ENCODE measurements around the gene IQCM.

IQCM gene

DNA sequence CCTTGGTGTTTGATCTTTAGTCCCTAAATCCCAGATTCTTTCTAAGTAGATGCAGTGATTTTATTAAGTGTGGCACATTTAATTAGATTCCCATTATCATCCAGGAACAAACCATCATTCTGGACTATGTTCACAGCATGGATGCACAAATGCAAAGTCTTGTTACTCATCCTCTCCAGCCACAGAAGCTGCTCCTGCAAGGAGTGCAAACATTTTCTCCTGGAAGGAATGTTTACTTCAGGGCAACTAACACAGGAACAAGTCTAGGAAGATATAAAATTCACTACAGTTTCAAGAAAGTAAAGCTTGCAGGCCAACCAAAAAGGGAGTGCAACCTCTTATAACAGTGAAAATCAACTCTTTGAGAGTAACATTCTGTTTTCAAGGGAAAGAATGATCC lies 106.0 kb downstream of the IQCM start:
- DNase-seq (ENCODE audit: low spot score) = no peak

DNA sequence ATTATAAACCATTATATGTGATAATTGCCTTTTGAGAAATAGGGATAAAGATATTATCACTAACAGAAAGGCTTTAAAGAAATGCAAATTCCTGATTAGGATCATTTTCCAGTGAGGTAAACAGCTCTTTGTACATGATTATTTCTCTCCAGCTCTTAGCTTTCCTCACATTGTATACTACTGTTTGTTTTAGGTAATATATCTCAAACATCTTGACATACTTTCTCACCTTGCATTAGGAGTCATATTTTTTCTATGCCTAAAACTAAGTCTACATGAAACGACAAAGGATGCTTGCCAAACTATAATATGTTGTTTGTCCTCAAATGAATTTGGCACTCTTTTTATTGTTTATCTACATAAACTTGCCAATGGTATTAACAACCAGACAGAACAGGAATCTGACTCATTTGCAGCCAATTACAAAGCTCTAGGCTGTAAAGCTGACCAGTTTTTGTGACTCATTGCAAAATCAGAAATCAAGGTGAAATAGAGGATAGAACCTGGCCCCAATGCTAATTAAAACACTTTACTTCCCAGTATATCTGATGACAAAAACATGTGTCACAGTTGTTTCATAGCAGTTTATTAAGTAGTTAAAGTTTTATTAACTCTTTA lies 107.0 kb downstream of the IQCM start:
- peak; percentile 31 for DNase-seq (ENCODE audit: low spot score)

DNA sequence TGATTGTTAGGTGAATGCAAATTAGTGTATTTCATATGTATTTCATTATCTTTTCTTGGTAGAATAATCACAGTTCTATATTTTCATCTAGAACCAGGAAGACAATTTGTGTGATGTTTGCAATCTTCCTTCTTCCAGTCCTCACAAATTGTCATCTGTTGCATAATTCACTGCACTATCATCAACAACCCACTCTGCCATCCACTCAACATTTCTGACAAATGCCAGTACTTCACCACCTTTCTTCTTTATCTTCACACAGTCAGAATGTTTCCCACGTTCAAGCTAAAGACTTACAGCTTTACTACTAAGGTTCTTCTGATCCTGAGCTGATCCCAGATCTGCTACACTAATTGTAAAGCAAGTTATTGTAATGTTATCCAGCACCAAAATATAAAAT lies 107.8 kb downstream of the IQCM start:
- no peak for DNase-seq (ENCODE audit: low spot score)

DNA sequence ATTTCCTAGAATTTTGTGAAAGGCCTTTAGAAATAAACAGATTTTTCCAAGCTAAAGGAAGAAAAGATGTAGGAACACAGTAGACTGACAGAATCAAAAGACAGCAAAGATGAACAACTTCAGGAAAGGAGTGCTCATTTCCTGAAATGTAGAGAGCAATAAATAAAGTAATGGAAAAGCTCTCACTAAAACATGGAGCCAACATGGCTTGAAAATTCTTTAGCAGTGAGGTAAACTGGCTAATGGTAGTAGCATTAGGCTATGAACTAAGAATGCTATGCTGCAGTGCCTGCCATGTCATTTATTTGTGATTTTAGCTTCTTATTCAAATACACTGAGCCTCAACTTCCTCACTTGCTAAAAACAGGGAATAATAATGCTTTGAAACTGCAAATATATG lies 108.7 kb downstream of the IQCM start:
- DNase-seq (ENCODE audit: low spot score) = no peak

DNA sequence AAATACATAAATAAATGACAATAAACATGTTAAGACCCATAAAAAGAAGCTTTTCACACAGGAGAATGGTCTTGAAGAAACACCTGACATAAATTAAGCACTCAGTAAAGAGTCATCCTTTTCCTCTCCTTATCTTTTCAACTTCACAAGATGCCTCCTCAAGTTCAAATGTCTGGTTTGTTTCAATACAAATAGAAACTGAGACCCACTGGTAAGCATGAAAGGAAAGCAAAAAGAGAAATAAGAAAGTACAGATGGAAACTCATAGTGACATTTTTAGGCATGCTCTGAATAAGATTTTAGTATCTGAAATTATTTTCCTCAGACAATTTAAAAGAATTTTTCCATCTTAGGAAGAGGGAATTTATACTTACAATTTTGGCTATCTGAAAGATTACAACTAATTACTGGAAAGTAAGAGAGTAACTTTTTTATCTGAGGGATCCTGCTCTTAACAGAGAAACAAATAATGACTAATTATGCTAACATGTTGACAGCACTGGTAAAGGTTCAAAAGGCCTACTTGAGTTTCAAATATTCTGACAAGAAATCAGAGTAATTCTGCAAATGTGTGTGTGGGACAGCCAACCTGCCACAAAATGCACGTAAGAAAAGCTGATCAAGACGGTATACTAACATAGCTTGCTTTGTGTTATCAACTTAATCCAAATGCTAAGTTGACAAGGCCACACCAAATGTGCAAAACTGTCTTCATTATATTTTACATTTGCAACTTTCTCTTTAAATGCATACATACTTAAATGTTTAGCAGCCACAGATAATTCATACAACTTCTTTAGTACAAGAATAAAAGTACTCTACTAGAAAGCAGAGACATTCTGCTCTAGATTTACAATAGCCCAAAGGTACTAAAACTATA lies 113.0 kb downstream of the IQCM start:
- no peak for DNase-seq (ENCODE audit: low spot score)

DNA sequence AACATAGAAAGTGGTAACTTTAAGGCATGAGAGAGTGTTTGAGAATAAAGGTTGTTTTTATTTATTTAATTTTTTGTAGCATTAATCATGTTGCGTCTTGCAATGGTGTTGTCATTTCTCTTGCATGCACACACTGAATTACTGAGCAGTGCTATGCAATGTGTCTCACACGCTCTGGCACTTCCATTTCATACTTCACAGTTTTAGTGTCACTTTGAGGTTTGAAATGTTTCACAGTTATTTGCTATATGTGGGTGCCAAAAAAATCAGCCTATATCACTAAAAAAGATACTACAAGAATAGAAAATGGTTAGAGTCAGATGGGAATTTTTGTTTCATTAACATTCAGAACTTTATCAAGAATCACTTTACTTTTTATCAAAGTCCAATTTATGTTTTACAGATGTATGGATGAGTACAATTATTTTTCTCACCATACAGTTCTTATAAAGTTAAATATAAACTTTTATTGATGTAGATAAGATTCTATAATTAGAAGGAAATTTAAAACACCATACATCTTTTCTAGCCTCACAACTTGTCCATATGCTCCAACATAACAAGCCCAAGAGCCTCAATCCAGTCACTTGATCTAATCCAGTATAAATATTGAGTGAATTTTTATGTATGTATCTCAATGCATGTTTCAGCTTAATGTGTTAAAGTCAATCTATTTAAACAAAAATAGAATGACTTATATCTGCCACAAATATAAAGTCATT lies 114.0 kb downstream of the IQCM start:
- DNase-seq (ENCODE audit: low spot score) = no peak

DNA sequence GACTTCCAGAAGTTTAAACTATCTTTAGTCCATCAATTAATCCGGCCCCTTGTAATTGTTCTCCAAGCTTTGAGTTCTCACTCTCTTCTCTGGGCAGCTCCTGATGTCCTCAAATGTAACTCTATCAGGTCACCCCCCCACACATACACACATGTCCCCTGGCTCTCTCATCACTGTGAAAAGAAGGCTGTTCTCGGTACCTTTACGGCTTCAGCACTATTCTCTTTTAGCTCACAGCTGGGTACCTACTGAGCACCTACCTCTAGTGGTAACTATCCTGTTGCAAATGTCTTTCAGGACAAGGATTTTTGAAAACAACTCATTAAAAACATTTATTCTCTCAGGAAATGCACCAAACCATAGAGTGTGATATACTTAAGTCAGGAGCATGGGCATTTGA lies 115.4 kb downstream of the IQCM start:
- no peak for DNase-seq (ENCODE audit: low spot score)

DNA sequence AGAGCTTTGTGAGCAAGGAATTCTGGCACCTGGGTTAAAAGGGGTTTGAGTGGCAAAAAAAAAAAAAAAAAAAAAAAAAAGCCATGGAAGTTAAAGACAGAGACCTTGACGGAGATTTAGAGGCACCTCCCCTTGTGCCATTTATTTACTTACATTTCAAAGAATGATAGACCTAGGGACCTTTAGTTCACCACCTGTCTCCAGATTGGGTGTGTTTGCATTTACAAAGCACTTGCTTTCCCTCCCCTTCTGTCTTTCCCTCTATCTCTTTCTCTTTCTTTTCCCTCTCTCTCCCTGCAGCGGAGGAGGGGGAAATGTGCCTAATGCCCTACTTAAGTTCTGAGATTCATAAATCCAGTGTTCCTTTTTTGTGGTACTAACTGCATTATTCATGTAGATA lies 116.0 kb downstream of the IQCM start:
- DNase-seq (ENCODE audit: low spot score) = no peak

DNA sequence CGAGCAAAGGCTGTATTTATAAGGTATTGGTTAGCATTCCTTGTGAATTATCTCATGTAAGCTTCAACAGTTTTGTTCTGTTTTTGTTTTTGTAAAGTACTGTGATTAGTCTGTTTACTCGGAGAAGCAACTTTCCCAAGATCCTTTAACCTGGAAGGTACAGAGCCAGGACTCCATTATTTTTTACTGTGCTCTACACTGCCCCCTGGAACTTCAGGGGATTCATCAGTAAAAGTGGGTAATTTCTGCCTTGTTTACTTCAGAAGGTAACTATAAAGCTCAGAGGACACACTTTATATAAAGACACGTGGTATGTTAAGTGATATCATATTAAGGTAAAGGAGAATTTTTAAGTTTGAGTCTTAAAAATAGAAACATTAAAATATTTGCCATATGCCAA lies 124.9 kb downstream of the IQCM start:
- DNase-seq (ENCODE audit: low spot score) = no peak

DNA sequence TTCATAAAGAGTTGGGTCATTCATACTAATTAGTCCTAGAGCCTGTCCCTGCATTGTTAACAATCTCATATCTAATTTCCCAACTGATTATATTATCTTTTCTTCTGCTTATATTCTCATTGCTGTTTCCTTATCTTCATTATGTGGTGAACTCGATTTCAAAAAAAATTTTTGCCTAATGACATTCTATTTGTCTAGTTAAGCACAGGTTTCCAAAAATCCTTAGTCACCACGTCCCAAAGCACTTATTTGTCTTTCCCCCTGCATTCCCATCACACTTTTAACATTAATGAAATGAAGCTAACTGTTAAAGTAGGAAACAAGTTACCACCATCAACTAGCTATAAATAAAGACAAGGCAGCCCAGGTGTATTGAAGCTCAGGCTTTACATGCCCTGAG lies 131.1 kb downstream of the IQCM start:
- no peak for DNase-seq (ENCODE audit: low spot score)

DNA sequence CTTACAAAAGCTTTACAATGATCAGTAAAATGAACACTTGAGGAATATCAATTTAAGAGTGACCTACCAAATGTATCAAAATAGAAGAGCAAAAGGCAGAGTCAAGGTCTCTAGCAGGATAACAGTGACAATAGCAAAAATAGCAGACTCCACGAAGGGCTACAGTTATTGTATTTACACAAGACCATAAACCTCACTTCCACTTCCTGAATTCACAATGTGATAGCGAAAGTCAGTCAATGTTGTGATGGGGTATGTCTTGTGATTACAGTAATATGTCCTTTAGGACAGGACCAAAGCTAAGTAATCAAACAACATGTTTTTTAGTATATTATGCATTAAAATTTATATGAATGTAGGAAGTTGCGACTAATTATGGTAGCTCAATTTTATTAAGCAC lies 139.6 kb downstream of the IQCM start:
- DNase-seq (ENCODE audit: low spot score) = no peak

DNA sequence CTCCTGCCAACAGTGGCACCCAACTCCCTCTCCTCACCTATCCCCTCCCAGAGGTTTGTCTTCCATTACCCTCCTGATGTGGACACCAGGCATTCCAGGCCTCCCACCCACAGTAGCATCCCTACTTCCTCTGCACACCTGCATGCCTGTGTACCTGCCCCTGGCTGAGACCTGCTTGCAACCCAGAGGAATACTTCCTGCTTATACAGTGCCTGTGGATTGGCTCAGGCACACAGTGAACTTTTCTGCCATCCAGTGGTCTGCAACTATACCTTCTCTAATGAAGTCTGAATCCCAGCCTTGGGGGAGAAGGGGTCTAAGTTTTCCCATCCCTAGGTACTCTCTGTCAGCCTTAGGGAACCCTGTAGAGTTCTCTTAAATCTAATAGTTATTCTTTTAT lies 169.9 kb downstream of the IQCM start:
- no peak for DNase-seq (ENCODE audit: low spot score)

DNA sequence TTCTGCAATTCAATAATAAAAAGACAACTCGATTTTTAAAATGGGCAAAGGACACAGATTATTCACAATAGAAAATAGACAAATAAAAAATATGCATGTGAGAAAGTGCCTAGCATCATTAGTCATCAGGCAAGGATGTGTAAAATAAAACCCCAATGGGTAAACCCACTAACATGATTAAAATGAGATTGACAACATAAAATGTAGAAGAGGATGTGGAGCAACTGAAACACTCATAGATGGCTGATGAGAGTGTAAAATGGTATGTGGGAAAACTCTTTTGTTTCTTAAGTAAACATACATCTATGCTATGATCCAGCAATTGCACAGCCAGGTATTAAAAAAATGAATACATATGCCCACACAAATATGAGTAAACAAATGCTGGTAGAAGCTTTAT lies 177.6 kb downstream of the IQCM start:
- DNase-seq (ENCODE audit: low spot score) = no peak

DNA sequence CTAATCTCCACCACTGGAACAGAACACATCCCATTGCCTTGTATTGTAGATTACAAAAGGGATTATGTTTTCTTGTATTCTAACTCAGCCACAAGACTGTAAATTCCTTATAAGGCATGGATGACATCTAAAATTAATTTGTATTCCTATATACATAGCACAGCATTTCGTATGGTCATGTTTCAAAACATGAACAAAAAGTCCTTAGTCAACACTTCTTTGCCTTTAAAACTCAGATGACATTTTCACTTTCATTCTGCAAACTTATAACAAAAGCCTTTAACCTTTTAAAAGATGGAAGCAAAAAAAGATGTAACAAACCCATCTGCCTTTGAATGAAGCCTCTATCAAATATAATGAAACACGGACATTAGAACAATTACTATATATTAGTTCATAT lies 181.3 kb downstream of the IQCM start:
- DNase-seq (ENCODE audit: low spot score) = no peak

DNA sequence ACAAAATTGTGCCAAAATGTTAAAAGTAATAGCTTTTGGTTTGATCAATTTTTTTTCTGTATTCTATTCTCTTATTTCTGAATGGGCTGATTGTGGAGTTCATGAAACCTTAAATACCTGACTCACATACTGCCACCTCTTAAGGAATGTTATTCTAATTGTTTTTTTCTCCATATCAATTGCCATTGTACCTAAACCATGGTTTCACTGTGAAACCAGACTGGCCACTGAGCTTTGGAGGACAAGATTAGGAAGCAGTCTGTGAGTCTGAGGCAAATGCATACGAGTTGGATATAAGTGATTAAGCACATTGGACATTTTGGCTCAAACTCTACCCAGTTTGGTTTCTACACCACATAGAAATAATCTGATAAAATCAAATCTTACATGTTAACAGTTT lies 184.0 kb downstream of the IQCM start:
- no peak for DNase-seq (ENCODE audit: low spot score)

DNA sequence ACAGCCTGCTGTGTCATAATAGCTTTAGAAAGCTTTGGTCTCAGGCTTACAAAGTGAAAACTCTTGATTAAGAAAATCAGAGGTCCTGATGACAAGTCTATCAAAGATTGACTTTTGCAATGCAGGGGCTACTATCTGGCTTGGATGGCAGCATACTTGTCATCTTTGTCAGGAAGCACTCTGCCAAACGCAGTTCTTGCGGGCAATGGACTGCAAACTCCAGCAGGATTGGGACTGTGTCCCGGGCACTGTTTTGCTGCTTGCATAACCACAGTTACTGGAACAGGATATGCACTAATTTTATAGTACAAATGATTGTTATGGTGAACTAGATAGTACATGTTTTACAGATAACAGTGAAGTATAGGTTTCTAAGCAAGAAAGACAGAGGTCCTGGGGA lies 185.6 kb downstream of the IQCM start:
- no peak for DNase-seq (ENCODE audit: low spot score)

DNA sequence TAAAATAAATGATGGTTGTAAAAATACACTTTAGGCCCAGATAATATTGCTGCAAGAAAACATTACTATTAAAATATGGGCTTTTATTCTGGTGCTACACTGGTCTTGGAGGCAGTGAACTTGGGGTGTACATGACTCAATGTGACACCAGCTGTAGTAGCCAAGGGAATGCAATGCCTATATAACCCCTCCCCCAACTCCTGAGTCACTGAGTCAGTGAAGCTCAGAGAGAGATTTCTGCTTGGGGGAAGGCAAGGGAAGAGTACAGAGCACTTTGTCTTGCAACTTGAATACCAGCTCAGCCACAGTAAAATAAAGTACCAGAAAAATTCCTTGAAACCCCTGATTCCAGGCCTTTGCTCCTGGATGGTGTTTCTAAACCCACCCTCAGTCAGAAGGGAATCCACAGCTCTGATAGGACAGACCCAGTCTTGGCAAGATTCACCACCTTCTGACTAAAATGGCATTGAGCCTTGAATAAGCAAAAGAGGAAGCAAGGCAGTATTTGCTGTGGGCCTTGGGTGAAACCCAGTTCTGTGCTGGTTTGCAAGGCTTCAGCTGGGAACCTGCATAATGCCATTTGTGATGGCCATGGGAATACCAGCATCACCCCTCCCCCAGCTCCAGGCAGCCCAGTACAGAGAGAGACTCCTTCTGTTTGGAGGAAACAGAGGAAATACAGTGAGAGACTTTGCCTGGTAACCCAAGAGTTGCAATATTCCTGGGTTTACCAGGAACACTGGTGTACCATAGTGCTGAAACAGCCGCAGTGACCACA lies 209.9 kb downstream of the IQCM start:
- no peak for DNase-seq (ENCODE audit: low spot score)

DNA sequence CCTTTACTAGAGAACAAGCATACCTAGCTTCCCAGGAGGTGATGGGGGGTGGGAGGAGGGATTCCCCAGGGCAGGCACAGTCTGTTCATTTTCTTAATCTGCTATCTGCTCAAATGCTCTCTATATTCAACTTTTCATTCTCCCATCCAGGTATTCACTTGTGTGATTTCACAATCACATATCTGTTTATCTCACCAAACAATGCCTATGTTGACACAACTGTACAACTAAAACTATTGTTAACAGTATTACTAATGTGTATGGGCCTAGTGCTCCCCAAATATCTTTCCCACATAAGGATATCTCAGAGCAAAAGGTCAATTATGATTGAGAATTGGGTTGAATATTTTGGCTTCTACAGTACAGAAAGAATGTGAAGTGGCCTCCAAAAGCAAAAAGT lies 210.8 kb downstream of the IQCM start:
- no peak for DNase-seq (ENCODE audit: low spot score)

DNA sequence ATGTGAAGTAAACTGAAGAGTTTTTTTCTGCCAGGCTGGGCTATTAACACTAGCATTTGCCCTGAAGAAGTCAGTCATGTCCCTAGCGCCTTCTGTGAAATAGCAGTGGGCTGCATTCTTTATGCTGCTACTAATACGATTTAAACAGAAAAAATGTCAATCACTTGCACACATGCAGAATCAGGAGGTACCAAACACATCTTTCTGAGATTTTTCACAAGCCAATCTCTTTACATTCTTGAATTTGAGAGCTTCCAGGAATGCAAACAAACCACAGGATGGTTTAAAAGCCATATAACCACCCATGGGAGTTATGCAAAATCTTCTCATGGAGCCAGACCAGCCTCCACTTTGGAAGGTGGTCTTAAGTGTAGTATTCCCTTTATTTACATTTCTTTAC lies 220.1 kb downstream of the IQCM start:
- no peak for DNase-seq (ENCODE audit: low spot score)

DNA sequence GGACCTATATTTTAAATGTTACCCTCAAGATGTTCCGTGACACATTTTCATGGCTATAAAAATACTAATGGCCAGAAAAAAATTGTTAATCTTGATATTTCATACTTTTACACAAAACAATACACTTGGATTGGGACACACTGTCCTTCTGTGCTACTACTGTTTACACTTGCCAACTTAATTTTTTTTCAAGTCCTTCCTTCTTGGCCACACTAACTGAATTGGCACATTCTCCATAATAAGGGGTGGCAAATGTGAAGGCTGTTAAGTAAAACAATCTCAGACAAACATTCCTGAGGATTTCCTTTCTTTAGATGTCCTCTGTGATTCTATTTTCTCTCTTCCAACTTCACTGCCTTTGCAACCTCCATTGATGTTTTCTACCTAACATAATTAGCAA lies 225.8 kb downstream of the IQCM start:
- no peak for DNase-seq (ENCODE audit: low spot score)

DNA sequence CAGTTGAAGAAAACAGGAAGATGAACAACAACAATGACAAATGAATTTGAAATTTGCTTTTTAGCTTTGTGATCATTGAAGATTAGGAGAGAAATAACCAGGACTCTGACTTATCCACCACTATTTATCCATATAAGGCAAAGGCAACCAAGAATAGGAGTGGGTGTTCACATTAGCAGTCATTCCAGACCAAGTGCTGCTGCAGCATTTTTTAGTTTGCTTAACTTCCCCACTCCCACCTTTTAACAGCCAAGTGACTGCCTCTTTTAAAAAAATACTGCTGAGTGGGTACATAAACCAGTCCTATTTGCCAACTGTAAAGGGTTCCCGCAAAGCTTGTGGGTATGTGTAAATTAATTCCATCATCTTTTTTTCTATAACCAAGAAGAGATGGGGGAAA lies 230.9 kb downstream of the IQCM start:
- DNase-seq (ENCODE audit: low spot score) = no peak

DNA sequence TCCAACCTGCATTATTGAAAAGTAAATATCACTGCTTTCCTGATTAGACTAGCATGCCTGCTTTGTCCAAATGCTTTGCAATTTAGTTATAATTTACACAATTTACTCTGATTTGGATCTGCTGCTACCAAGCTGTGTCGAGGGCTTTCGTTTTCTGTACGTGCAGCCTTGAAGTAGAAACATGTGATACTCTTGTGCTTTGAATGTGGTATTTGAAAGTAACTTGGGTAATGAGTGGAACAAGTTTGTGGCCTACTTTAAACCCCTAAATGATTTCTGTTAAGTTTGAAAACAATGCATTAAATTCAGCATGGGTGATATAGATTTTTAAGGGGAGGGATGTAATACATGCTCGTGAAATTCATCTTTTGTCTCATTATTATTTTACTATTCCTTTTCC lies 240.7 kb downstream of the IQCM start:
- DNase-seq (ENCODE audit: low spot score) = no peak

DNA sequence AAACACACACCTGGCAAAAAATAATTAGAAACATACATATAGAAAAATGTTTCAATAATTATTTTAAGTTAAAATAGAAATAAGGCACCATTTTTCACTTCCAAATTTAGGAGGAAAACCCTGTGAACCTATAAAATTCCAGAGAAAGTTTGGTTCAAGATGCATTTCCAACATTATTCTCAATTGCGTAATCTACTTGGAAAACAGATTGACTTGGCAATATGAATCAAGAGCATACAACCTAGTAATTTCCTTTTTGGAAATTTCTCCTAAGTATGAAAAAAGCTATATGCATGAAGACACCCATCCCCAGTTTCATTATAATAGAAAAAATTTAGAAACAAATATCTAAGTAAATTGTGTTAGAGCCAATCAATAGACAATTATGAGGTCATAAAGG lies 242.9 kb downstream of the IQCM start:
- no peak for DNase-seq (ENCODE audit: low spot score)

All from LoVo (cell line).